A549 (cell line): Measurements from ENCODE around the gene KCNJ6. TPM values are rescaled to one million over a fixed set of nuclear protein-coding genes. Genes with fewer than 3 reads are reported as not detected.

Experiments used
- ATAC-seq, 2 experiments: fragments of 200-7000 bp in 1 of 2; fragments of >200 bp in 1 of 2; cut with Nextera tagmentation in 1 of 2; cut with Tn5 transposase in 1 of 2; 3 replicates each; pipeline versions ENCODE4 v1.8.0 to v1.9.1; 2018 to 2020; ENCODE audit warnings: mild to moderate bottlenecking in 1 of 2, moderate library complexity in 1 of 2
- CTCF ChIA-PET: fragments of 300-600 bp; sonication (Branson Sonifier 250); formaldehyde crosslinking; extraction: SDS; loops from one replicate; lab custom pipeline; 2021; ENCODE audit warnings: antibody characterized with exemption, inconsistent platforms; lab: Yijun Ruan, JAX
- POLR2A ChIA-PET: fragments of 350-600 bp; formaldehyde crosslinking; extraction: SDS; loops from one replicate; lab custom pipeline; 2021; ENCODE audit warnings: antibody characterized with exemption, inconsistent platforms; lab: Yijun Ruan, JAX
- DNase-seq, 2 experiments: peaks; one replicate each; pipeline versions ENCODE4 v3.0.0 to v3.0.0-alpha.2; 2011 to 2016; ENCODE audit warnings: low read depth in 1 of 2, low spot score in 1 of 2
- FAIRE-seq: peaks from 2 replicates; lab custom pipeline; 2011; peaks lifted over from hg19 to GRCh38; lab: Jason Lieb, UNC
- H3K27ac ChIP-seq, 2 experiments: fragments of >200 bp; sonication (Bioruptor Twin); formaldehyde crosslinking; 3 replicates each; pipeline ENCODE4 v1.5.1; 2016 to 2017
- H3K4me1 ChIP-seq: fragments of >200 bp; sonication (Bioruptor Twin); formaldehyde crosslinking; 3 replicates; pipeline ENCODE4 v1.6.1; 2016
- H3K4me2 ChIP-seq: fragments of >200 bp; sonication (Bioruptor Twin); formaldehyde crosslinking; 3 replicates; pipeline ENCODE4 v1.6.1; 2016
- H3K4me3 ChIP-seq: fragments of >200 bp; sonication (Bioruptor Twin); formaldehyde crosslinking; 3 replicates; pipeline ENCODE4 v1.5.1; 2016
- H3K9me3 ChIP-seq: fragments of >200 bp; sonication (Bioruptor Twin); formaldehyde crosslinking; 3 replicates; pipeline ENCODE4 v1.6.1; 2016
- CHD2 ChIP-seq: fragments of 150-350 bp; IDR thresholded peaks from 2 replicates; pipeline ENCODE4 v1.6.1; 2014; ENCODE audit warnings: low read length; ENCODE audit not compliant: partially characterized antibody
- FOXS1 ChIP-seq: fragments of 250-450 bp; sonication (Bioruptor Pico); IDR thresholded peaks from 2 replicates; pipeline ENCODE4 v1.5.0; 2020; ENCODE audit warnings: mild to moderate bottlenecking, moderate library complexity
- HES2 ChIP-seq: fragments of >200 bp; sonication (Bioruptor Twin); formaldehyde crosslinking; IDR thresholded peaks from 2 replicates; pipeline ENCODE4 v1.6.1; 2016
- HEYL ChIP-seq: fragments of 250-450 bp; sonication (Bioruptor Pico); IDR thresholded peaks from 2 replicates; pipeline ENCODE4 v1.8.0; 2021; ENCODE audit warnings: mild to moderate bottlenecking, moderate library complexity
- KDM1A ChIP-seq: fragments of 200-600 bp; sonication (generic); IDR thresholded peaks from 2 replicates; pipeline ENCODE4 v1.6.1; 2016; ENCODE audit warnings: low read depth, mild to moderate bottlenecking
- PHF8 ChIP-seq: fragments of 200-600 bp; sonication (generic); IDR thresholded peaks from 2 replicates; pipeline ENCODE4 v1.6.1; 2016; ENCODE audit warnings: low read depth, mild to moderate bottlenecking, antibody characterized with exemption, moderate library complexity, borderline replicate concordance
- POLR2AphosphoS2 ChIP-seq: conservative IDR thresholded peaks from 2 replicates; pipeline ENCODE4 v1.6.1; 2012; ENCODE audit warnings: low read length, improper control_type of control experiment, inconsistent platforms
- REST ChIP-seq: fragments of 200-600 bp; sonication (generic); IDR thresholded peaks from 2 replicates; pipeline ENCODE4 v1.6.1; 2016; ENCODE audit warnings: antibody characterized with exemption, mild to moderate bottlenecking, moderate library complexity
- TP53 ChIP-seq: fragments of 250-450 bp; sonication (Bioruptor Pico); IDR thresholded peaks from 2 replicates; pipeline ENCODE4 v1.5.0; 2021; ENCODE audit warnings: mild to moderate bottlenecking, moderate library complexity
- WGBS: methylation state at CpG from one replicate; pipeline ENCODE4 v1.1.6; 2017; ENCODE audit errors: missing lambda C conversion rate; 5-methylcytosine and 5-hydroxymethylcytosine counted together
- polyA plus RNA-seq, 4 experiments: library from polyadenylated mRNA; depleted of rRNA in 3 of 4; stranded (reverse); fragments of >200 nt; fragmentation: RNase III in 1 of 4; extraction: RNeasy Plus Mini Kit Qiagen cat#74134 plus additional on column Dnase treatment in 1 of 4; gene quantifications; 2 replicates in 3 of 4; 3 replicates in 1 of 4; pipeline ENCODE4 v1.2.3, GENCODE V29; 2011 to 2017
- TF ChIP-seq, protein P1 (sequence below): fragments of 150-350 bp; IDR thresholded peaks from 2 replicates; pipeline ENCODE4 v1.6.1; 2014; ENCODE audit warnings: low read depth, mild to moderate bottlenecking, low read length
- TF ChIP-seq, protein P2 (sequence below): fragments of >200 bp; sonication (Bioruptor Twin); formaldehyde crosslinking; IDR thresholded peaks from 3 replicates; pipeline ENCODE4 v1.5.1; 2016
- TF ChIP-seq, protein P3 (sequence below): IDR thresholded peaks from 2 replicates; pipeline ENCODE4 v1.6.1; 2012

KCNJ6 gene
- polyA plus RNA-seq, 2 of the 4 experiments (the other 2 are of a cell fraction): 0.68 to 1.4 TPM

DNA sequence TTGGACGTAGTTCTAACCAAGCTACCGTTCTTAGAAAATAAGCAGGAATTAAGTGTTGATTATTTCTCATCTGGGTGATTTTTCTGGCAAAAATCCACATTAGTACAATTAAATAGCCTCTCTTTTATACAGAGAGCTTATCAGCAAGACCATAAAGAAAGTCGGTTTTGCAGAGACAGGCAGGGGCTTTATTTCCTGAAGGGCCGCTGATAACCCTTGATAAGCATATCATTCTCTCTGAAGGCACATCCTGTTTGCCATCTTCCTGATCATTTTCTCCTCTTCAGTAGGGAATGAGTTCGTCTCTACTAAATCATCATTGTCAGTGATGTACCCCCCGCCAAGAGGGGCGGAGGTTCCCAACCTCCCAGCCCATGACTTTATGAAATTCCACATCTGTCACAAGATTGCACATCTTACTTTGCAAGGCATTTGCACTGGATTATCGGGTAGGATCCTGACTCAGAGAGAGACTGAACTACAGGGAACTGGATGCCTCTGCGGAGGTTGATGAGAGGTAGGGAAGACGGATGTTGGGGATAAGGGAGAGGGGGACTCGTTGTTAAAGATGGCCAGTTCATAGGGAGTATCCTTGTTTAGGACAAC, 115.7 kb downstream of the KCNJ6 start:
- POLR2A ChIA-PET: no interaction called here
- FAIRE-seq (no peak), DNase-seq (no peak), ATAC-seq (no peak)
- TF ChIP-seq, protein P1, sequence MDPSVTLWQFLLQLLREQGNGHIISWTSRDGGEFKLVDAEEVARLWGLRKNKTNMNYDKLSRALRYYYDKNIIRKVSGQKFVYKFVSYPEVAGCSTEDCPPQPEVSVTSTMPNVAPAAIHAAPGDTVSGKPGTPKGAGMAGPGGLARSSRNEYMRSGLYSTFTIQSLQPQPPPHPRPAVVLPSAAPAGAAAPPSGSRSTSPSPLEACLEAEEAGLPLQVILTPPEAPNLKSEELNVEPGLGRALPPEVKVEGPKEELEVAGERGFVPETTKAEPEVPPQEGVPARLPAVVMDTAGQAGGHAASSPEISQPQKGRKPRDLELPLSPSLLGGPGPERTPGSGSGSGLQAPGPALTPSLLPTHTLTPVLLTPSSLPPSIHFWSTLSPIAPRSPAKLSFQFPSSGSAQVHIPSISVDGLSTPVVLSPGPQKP: no peak
- TF ChIP-seq HEYL (CRISPR knock-in tag): no peak
- TF ChIP-seq POLR2AphosphoS2: no peak
- no peak for TF ChIP-seq FOXS1
- no peak for TF ChIP-seq REST
- no peak for TF ChIP-seq CHD2
- no peak for TF ChIP-seq TP53 (CRISPR knock-in tag)
- TF ChIP-seq, protein P2, sequence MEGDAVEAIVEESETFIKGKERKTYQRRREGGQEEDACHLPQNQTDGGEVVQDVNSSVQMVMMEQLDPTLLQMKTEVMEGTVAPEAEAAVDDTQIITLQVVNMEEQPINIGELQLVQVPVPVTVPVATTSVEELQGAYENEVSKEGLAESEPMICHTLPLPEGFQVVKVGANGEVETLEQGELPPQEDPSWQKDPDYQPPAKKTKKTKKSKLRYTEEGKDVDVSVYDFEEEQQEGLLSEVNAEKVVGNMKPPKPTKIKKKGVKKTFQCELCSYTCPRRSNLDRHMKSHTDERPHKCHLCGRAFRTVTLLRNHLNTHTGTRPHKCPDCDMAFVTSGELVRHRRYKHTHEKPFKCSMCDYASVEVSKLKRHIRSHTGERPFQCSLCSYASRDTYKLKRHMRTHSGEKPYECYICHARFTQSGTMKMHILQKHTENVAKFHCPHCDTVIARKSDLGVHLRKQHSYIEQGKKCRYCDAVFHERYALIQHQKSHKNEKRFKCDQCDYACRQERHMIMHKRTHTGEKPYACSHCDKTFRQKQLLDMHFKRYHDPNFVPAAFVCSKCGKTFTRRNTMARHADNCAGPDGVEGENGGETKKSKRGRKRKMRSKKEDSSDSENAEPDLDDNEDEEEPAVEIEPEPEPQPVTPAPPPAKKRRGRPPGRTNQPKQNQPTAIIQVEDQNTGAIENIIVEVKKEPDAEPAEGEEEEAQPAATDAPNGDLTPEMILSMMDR: no peak
- no peak for TF ChIP-seq KDM1A
- TF ChIP-seq, protein P3, sequence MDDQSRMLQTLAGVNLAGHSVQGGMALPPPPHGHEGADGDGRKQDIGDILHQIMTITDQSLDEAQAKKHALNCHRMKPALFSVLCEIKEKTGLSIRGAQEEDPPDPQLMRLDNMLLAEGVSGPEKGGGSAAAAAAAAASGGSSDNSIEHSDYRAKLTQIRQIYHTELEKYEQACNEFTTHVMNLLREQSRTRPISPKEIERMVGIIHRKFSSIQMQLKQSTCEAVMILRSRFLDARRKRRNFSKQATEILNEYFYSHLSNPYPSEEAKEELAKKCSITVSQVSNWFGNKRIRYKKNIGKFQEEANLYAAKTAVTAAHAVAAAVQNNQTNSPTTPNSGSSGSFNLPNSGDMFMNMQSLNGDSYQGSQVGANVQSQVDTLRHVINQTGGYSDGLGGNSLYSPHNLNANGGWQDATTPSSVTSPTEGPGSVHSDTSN: no peak
- Histone ChIP-seq H3K4me1 (no peaks in the 10 kb centered on the region), H3K27ac (no peak overlapping the region), H3K9me3 (no peaks in the 10 kb centered on the region), H3K4me2 (no peak overlapping the region), H3K4me3 (no peak overlapping the region)
- WGBS: 71% methylated on average over 11 of the region's 11 CpGs
- CTCF ChIA-PET: interaction anchor here (0.6 kb wide), 1 partner anchor 13 kb away, joined by 3 read pairs; no protein-coding TSS in a partner anchor

DNA sequence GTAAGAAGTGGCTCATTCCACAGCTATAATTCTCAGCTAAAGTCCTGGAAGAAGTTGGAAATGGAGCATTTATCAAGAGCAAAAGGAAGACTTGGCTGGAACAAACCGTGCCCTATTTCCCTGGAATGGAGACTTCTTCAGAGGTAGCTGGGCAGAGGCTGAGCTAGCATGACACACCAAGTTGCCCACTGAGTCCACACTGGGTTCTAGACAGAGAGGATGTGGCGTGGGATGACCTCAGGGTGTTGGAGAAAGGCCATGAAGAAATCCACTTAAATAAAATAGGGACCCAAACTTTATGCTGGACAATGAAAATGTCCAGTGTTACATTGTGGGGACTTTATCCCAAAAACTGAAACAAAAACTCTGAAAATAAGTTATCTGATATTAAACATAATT, 116.2 kb downstream of the KCNJ6 start:
- Histone ChIP-seq H3K4me3 (no peak overlapping the region), H3K27ac (no peak overlapping the region), H3K4me2 (no peak overlapping the region)
- FAIRE-seq (no peak), ATAC-seq (no peak)
- TF ChIP-seq PHF8 (no peak), TP53 (CRISPR knock-in tag) (no peak), HES2 (no peak)
- TF ChIP-seq, all 56 proteins: peak for 0
- WGBS: 32% methylated on average over 2 of the region's 2 CpGs
- DNase-seq: no peak
- ChIA-PET CTCF (interaction anchor here (0.6 kb wide), 1 partner anchor 12 kb away, joined by 3 read pairs; no protein-coding TSS in a partner anchor), POLR2A (no interaction called here)
- Histone ChIP-seq H3K4me1 (no peaks in the 10 kb centered on the region), H3K9me3 (no peaks in the 10 kb centered on the region)
